DMS114 treated with DMSO at 0.1 percent for 48 hours (cell line): ENCODE measurements around the gene WDR93.
"Not testable (repeated sequence)": the region's sequence is repeated elsewhere in the genome, so short reads cannot be mapped to it uniquely, and the experiment has no call there.

Source experiments
- DNase-seq: peaks from one replicate; lab custom pipeline; 2025; ENCODE audit not compliant: unreplicated experiment; lab: John Stamatoyannopoulos, UW

WDR93 gene

GRCh38 chr15:89785774-89786140 lies 95.1 kb downstream of the WDR93 start:
- no peak for DNase-seq

GRCh38 chr15:89787944-89788343 lies 97.3 kb downstream of the WDR93 start:
- DNase-seq = no peak

DNA sequence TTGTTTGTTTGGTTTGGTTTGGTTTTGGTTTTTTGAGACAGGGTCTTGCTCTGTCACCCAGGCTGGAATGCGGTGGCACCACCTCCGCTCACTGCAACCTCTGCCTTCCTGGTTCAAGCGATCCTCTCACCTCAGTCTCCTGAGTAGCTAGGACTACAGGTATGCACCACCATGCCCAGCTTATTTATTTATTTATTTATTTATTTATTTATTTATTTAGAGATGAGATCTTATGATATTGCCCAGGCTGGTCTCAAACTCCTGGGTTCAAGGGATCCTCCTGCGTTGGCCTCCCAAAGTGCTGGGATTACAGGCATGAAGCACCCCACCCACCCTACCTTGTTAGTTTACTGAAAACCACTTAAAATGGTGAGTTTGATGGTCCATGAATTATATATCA lies 98.0 kb downstream of the WDR93 start:
- not testable (repeated sequence) for DNase-seq

GRCh38 chr15:89790206-89790605 lies 99.6 kb downstream of the WDR93 start:
- DNase-seq = no peak

DNA sequence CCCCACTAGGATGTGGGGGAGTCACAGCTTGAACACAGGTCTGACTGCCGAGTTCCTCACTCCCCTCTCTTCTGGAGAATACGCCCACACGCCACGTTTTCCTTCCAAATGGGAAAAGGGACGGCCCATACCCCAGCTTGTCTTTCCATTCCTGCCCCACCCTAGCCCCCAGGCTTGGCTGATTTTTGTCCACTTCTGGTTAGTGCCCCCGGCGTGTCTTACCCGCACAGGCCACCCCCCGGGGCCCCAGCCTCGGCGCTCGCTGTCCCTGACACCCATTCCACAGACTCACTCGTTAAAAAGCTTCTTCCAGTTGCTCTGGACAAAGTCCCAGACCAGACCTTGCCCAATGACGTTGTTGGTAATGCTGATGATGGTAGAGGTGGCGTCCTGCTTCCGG lies 100.0 kb downstream of the WDR93 start:
- DNase-seq = no peak

DNA sequence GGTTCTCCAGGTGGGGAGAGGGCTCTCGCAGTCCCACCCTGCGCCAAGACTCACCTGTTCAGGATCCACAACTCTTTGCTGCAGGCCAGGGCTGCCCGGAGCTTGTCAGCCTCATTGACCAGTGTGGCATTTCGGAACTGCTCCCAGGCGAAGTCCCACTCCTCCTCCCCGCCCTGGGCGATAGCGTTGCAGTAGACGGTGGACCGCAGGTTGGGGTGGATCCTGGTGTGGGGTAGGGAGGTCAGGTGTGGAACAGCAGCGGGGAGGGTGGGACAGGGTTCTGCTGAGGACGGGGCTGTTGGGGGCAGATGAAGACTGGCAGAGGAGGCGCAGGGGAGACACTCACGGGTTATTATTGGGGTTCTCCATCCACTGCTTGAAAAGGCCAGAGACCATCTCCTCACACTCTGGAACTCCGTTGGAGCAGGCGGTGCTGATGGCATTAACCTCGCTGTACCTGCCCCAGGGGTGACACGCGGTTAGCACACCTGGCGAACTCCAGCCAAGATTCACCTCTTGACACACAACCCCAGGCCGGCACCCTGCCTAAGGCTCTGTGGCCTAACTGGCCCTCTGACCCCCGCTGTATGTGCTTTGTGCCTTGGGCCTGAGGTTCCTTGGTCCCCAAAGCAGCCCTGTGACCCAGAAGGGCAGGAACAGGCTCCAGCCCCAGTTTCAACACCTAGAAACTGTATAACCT lies 101.6 kb downstream of the WDR93 start:
- DNase-seq = no peak
